K562 (cell line): Measurements from ENCODE around the gene GCHFR. TPM values are rescaled to one million over a fixed set of nuclear protein-coding genes. Genes with fewer than 3 reads are reported as not detected.

Experiments
- BRF2 ChIP-seq: IDR thresholded peaks from 3 replicates; pipeline ENCODE4 v1.6.1; 2011; ENCODE audit warnings: borderline replicate concordance, mild to moderate bottlenecking; ENCODE audit not compliant: insufficient read length, insufficient read depth
- CBFA2T2 ChIP-seq: fragments of 450-650 bp; conservative IDR thresholded peaks from 2 replicates; pipeline ENCODE4 v1.6.1; 2017; ENCODE audit warnings: mild to moderate bottlenecking
- HEY1 ChIP-seq: fragments of 250-450 bp; sonication (Bioruptor Pico); IDR thresholded peaks from 2 replicates; pipeline ENCODE4 v1.5.0; 2020; ENCODE audit warnings: mild to moderate bottlenecking, moderate library complexity, borderline replicate concordance
- KDM1A ChIP-seq, 2 experiments: fragments of 450-650 bp; IDR thresholded peaks; 2 replicates each; pipeline ENCODE4 v1.6.1; 2016; ENCODE audit warnings: mild to moderate bottlenecking in 2 of 2
- MAX ChIP-seq: sonication (generic); formaldehyde crosslinking; IDR thresholded peaks from 2 replicates; pipeline ENCODE4 v1.9.0; 2022; ENCODE audit warnings: mild to moderate bottlenecking, missing genetic modification reagents
- MCM7 ChIP-seq, 2 experiments: fragments of 450-650 bp; IDR thresholded peaks; 2 replicates each; pipeline ENCODE4 v1.6.1; 2016 to 2018
- MECOM ChIP-seq: fragments of 250-450 bp; sonication (Bioruptor Pico); IDR thresholded peaks from 2 replicates; pipeline ENCODE4 v1.8.0; 2022; ENCODE audit warnings: inconsistent platforms
- NFE2 ChIP-seq: IDR thresholded peaks from 2 replicates; pipeline ENCODE4 v1.6.1; 2014; ENCODE audit warnings: antibody characterized with exemption, low read depth
- NFIX ChIP-seq: fragments of 250-450 bp; sonication (Bioruptor Pico); IDR thresholded peaks from 2 replicates; pipeline ENCODE4 v1.4.0; 2020; ENCODE audit warnings: low read depth, mild to moderate bottlenecking, moderate library complexity
- NFRKB ChIP-seq: fragments of 450-650 bp; IDR thresholded peaks from 2 replicates; pipeline ENCODE4 v1.6.1; 2016; ENCODE audit warnings: low read depth
- NR4A1 ChIP-seq, 2 experiments: fragments of 250-450 bp in 1 of 2; fragments of 450-650 bp in 1 of 2; sonication (Bioruptor Pico) in 1 of 2; IDR thresholded peaks; 2 replicates each; pipeline versions ENCODE4 v1.4.0 to v1.6.1; 2016 to 2020; ENCODE audit warnings: mild to moderate bottlenecking in 2 of 2, missing compliant biosample characterization in 1 of 2, missing genetic modification characterization in 1 of 2, moderate library complexity in 1 of 2
- PPARD ChIP-seq: fragments of 250-450 bp; sonication (Bioruptor Pico); IDR thresholded peaks from 2 replicates; pipeline ENCODE4 v1.8.0; 2022; ENCODE audit warnings: inconsistent platforms, mild to moderate bottlenecking, moderate library complexity
- RBM25 ChIP-seq: fragments of 200-400 bp; formaldehyde crosslinking; IDR thresholded peaks from 2 replicates; pipeline ENCODE4 v1.6.1; 2018; ENCODE audit warnings: low read length, low read depth, moderate library complexity; ENCODE audit not compliant: severe bottlenecking
- RFX1 ChIP-seq: fragments of 450-650 bp; IDR thresholded peaks from 2 replicates; pipeline ENCODE4 v1.6.1; 2016; ENCODE audit warnings: mild to moderate bottlenecking, moderate library complexity
- SAFB ChIP-seq: fragments of 200-400 bp; formaldehyde crosslinking; IDR thresholded peaks from 2 replicates; pipeline ENCODE4 v1.6.1; 2017; ENCODE audit warnings: low read depth, low read length, borderline replicate concordance
- TAL1 ChIP-seq: fragments of 450-650 bp; IDR thresholded peaks from 2 replicates; pipeline ENCODE4 v1.6.1; 2016; ENCODE audit warnings: mild to moderate bottlenecking
- ZBTB7A ChIP-seq: IDR thresholded peaks from 2 replicates; pipeline ENCODE4 v1.6.1; 2011; ENCODE audit warnings: low read depth, mild to moderate bottlenecking, low read length, moderate library complexity, borderline replicate concordance; ENCODE audit not compliant: control insufficient read depth
- polyA plus RNA-seq, 8 experiments: library from polyadenylated mRNA; depleted of rRNA in 4 of 8; stranded (reverse) in 5 of 8; unstranded in 3 of 8; fragments of >200 nt; fragmentation: Nextera tagmentation in 2 of 8; fragmentation: Illumina TruSeq in 1 of 8; extraction: Ambion mirVana in 2 of 8; extraction: Trizol in 1 of 8; gene quantifications; 2 replicates each; pipeline versions ENCODE4 v1.2.1 to v1.2.3, GENCODE V29; 2011 to 2014; ENCODE audit warnings: inconsistent platforms in 1 of 8, missing spikeins in 1 of 8
- total RNA-seq, 7 experiments: library from RNA; depleted of rRNA in 6 of 7; stranded (reverse); fragments of >200 nt in 6 of 7; fragmentation: Illumina TruSeq in 2 of 7; extraction: Trizol in 2 of 7; gene quantifications; 2 replicates each; pipeline versions ENCODE4 v1.2.1 to v1.2.3, GENCODE V29; 2011 to 2021; ENCODE audit warnings: low replicate concordance in 1 of 7
- TF ChIP-seq, protein P1 (sequence below): sonication (generic); formaldehyde crosslinking; IDR thresholded peaks from 2 replicates; pipeline ENCODE4 v1.8.1; 2023; ENCODE audit warnings: mild to moderate bottlenecking, missing genetic modification reagents
- TF ChIP-seq, protein P2 (sequence below): fragments of 250-450 bp; sonication (Bioruptor Pico); IDR thresholded peaks from 2 replicates; pipeline ENCODE4 v1.4.0; 2020; ENCODE audit warnings: mild to moderate bottlenecking, moderate library complexity

The GCHFR gene
- total and polyA plus RNA-seq, 9 of the 15 experiments (the other 6 are each of a cell fraction or from before 2014, with no cell fraction given), result 8.7 to 83.5 (median 20.8) TPM

DNA sequence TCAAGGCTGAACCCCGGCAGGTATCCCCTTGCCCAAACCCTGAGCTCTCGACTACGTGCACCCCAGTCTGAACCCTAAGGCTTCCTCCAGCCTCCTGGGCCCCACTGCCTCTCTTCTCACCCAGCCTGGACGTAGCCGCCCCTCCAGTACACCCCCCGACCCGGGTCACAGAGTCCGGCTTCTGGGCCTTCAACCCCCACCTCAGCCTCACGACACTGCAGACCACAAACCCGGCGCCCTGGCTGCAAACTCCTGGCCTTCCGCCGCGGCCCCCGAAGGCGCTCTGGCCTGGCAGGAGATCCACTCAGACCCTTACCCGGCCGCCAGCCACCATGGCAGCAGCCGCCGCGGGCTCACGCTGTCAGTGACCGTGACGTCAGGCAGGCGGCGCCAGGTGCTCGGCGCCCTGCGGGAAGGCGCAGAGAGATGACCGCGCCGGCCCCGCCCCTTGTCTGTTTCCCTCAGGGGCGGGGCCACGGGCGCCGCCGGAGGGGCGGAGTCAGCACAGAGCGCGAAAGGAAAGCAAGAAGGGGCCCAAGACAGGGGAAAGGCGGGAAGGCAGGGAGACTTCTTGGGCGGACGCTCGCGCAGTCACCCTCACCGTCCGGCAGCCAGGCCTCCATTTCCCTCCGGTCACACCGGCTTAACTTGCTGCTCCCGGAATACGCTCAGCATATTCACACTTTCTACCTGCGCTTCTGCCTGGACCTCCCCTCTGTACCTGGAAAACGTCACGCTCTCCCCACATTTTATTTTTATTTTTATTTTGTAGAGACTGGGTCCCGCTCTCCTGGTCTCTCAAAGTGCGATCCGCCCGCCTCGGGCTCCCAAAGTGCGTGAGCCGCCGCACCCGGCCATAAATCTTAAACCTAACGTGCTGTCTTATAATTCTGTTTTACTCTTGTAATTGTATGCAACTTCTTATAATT is 8.7 kb upstream of the GCHFR start, which contains the start of gene RMDN3 (continued):
- TF ChIP-seq, protein P1, sequence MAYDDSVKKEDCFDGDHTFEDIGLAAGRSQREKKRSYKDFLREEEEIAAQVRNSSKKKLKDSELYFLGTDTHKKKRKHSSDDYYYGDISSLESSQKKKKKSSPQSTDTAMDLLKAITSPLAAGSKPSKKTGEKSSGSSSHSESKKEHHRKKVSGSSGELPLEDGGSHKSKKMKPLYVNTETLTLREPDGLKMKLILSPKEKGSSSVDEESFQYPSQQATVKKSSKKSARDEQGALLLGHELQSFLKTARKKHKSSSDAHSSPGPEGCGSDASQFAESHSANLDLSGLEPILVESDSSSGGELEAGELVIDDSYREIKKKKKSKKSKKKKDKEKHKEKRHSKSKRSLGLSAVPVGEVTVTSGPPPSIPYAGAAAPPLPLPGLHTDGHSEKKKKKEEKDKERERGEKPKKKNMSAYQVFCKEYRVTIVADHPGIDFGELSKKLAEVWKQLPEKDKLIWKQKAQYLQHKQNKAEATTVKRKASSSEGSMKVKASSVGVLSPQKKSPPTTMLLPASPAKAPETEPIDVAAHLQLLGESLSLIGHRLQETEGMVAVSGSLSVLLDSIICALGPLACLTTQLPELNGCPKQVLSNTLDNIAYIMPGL (CRISPR knock-in tag), result no peak; the same call in 1 of the 2 replicates
- TF ChIP-seq, protein P2, sequence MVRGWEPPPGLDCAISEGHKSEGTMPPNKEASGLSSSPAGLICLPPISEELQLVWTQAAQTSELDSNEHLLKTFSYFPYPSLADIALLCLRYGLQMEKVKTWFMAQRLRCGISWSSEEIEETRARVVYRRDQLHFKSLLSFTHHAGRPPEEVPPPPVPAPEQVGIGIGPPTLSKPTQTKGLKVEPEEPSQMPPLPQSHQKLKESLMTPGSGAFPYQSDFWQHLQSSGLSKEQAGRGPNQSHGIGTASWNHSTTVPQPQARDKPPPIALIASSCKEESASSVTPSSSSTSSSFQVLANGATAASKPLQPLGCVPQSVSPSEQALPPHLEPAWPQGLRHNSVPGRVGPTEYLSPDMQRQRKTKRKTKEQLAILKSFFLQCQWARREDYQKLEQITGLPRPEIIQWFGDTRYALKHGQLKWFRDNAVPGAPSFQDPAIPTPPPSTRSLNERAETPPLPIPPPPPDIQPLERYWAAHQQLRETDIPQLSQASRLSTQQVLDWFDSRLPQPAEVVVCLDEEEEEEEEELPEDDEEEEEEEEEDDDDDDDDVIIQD (CRISPR knock-in tag), result no peak
- TF ChIP-seq BRF2 (no peak), NFRKB (peak; percentile 97), TAL1 (no peak), MCM7 (IDR thresholded peaks at IDR 0.05) (no peak), RBM25 (no peak), CBFA2T2 (no peak), HEY1 (CRISPR knock-in tag) (no peak), RFX1 (no peak; the same call in 1 of the 2 replicates), ZBTB7A (no peak), KDM1A (IDR thresholded peaks at IDR 0.05) (no peak), MAX (peak; percentile 79), NFE2 (peak; percentile 2; the same call in 1 of the 2 replicates), SAFB (no peak), PPARD (no peak), NR4A1 (CRISPR knock-in tag; IDR thresholded peaks at IDR 0.05) (no peak), NR4A1 (tag; IDR thresholded peaks at IDR 0.05) (no peak), MECOM (no peak), NFIX (CRISPR knock-in tag) (no peak)
